GM19455 (cell line): ENCODE results near the gene STK32C.
"Not testable (repeated sequence)": the region's sequence is repeated elsewhere in the genome, so short reads cannot be mapped to it uniquely, and the experiment has no call there.

ENCODE experiments used
- ATAC-seq: cut with Tn5 transposase; IDR thresholded peaks from one replicate; pipeline ENCODE4 v1.9.1; 2021; ENCODE audit not compliant: unreplicated experiment

The STK32C gene

DNA sequence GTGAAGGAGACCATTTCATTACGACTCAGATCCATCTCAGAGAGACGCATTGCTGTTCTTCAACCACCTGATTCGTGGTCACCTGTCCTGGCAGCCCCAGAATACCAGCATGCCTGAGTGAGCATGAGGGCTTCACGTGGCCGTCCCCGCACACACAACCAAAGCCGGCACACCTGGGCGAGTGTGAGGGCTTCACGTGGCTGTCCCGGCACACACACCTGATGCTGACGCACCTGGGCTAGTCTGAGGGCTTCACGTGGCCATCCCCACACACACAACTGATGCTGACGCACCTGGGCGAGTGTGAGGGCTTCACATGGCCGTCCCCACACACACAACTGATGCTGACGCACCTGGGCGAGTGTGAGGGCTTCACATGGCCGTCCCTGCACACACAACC is 86.8 kb downstream of the STK32C start:
- not testable (repeated sequence) for ATAC-seq

DNA sequence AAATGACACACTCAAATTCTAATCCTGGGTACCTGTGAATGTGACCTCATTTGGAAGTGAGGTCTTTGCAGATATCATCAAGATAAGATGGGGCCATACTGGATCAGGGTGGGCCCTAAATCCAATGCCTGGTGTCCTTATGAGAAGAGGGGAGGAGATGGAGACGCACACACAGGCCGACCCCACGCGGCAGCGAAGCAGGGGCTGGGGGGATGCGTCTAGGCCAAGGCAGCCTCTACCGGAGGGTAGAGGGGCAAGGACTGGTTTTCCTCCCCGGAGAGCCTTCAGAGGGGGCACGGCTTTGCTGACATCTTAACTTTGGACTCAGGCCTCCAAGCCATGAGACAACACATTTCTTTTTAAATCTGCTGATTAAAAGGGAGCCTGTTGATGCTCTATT is 87.7 kb downstream of the STK32C start:
- no peak for ATAC-seq

- no peak for ATAC-seq
Measured at GRCh38 chr10:132219486-132219885, 88.3 kb downstream of the STK32C start.

DNA sequence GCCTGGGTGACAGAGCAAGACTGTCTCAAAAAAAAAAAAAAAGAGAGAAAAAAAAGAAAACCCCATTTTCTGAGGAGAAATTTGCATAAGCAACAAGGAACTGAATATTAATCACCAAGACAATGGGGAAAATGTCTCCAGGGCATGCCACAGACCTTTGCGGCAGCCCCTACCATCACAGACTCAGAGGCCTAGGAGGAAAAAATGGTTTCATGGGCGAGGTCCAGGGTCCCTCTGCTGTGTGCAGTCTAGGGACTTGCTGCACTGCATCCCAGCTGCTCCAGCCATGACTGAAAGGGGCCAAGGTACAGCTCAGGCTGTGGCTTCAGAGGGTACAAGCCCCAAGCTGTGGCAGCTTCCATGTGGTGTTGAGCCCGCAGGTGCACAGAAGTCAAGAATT is 91.3 kb downstream of the STK32C start:
- not testable (repeated sequence) for ATAC-seq

- ATAC-seq, result no peak
Measured at GRCh38 chr10:132213917-132214316, 93.8 kb downstream of the STK32C start.

DNA sequence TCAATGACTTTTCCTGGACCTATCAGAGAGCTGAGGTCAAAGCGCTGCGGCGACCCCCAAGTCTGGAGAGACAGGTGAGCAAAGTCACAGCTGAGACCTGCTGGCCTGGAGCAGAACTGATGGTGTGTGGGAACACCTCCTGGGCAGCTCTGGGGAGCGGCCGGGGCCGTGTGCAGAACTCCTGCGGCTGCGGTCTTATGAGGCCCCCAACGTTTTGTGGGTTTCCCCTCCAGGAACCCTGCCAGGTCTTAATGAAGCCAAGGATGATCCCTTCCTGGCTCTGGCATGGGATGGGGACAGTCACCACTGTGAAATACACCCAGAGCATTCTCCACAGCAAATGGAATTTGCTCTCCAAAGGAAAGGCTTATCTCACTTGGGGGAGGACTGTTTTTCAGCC is 94.9 kb downstream of the STK32C start:
- ATAC-seq, result no peak

GRCh38 chr10:132211246-132211645 is 96.5 kb downstream of the STK32C start:
- no peak for ATAC-seq

DNA sequence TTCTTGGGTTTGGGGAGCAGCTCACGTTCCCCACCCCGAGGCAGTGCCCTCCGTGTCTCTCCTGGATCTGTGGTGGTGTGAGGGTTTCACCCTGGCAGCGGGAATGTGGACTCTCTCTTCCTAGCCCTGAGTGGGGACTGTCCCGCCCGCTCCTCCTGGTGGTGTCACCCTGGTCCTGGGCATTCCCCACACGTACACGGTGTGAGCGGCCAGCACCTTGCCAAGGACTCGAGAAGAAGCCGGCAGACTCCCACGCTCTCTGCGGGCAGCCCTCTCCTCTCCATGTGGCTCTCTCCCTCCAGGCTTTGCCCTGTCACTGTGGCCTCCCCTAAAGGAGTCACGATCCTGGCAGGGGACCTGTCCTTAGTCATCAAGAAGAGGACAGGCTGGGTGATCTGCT is 97.0 kb downstream of the STK32C start:
- no peak for ATAC-seq

GRCh38 chr10:132209978-132210530 is 97.7 kb downstream of the STK32C start:
- no peak for ATAC-seq

- ATAC-seq, result no peak
Measured at GRCh38 chr10:132209130-132209529, 98.6 kb downstream of the STK32C start.

DNA sequence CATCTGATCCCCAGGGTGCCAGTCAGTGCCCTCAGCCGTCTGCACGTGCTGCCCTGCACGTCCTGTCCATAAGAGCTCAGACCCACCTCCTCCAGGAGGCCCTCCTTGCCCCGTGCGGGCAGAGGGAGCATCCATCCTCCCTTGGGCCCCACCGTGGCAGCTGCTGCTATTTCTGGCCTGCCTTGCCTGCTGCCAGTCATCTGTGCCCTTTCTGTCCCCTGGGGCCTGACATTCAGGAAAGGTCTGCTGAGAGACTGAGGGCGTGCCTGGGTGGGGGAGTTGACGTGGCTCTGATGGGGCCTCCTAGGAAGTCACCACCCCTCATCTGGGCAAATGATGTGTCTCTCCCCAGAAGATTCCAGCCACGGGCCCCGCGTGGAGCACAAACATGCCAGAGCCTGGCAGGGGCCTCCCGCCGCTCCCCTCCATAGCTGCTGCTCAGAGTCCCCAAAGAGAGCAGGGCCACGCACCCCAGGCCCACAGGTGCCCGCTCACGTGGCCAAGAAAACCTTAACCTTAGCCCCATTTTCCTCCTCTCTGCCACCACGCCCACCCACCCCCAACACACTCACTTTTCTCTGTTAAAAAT is 99.2 kb downstream of the STK32C start:
- ATAC-seq, result no peak

GRCh38 chr10:132207536-132208461 is 100.0 kb downstream of the STK32C start:
- ATAC-seq, result no peak

DNA sequence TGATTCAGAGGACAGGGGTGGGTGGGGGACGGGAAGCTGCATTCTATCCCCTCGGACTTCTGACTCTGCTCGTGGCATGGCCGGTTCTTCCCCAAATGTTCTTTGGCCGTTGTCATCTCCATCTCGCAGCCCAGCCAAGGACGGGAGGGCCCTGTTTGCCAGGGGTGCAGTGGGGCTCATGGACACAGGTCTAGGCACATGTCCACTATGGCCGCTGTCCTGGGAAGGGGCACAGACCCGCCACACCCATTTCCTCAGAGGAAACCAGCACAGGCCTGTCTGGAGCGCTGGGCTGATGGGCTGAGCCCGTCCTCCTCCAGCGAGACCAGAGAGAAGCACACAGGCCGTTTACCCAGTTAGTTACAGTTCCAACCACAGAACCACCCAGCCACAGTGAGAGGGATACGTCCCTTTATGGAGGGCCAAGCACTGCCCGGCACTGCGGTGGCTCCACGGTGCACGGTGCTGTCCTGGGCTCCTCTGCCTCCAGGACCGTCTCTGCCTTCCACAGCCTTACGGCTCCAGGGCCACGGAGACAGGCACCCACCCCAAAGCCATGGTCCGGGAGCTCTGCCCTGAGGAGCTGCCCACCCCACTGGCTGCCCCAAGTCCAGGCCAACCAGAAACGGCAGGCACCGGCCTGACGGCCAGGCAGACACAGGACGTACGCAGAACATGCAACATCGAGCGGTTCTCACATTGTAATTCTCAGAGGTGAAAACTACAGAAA is 100.8 kb downstream of the STK32C start:
- no peak for ATAC-seq

DNA sequence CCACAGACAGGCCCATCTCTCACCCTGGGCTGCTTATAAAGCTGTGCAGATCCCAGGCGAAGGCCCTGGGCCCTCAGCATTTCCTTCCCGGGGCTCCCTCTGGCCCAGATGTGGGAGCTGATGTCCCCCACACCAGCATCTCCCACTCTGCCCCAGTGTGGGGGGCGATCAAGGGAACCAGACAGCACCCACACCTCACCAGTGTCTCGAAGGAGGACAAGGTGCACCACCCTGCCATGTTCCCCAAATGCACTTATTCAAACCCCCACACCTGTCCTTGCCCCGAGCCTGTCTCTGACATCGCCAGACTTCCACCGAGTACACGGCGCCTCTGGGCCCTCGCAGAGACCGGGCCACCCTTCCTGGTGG is 101.4 kb downstream of the STK32C start:
- ATAC-seq, result no peak

DNA sequence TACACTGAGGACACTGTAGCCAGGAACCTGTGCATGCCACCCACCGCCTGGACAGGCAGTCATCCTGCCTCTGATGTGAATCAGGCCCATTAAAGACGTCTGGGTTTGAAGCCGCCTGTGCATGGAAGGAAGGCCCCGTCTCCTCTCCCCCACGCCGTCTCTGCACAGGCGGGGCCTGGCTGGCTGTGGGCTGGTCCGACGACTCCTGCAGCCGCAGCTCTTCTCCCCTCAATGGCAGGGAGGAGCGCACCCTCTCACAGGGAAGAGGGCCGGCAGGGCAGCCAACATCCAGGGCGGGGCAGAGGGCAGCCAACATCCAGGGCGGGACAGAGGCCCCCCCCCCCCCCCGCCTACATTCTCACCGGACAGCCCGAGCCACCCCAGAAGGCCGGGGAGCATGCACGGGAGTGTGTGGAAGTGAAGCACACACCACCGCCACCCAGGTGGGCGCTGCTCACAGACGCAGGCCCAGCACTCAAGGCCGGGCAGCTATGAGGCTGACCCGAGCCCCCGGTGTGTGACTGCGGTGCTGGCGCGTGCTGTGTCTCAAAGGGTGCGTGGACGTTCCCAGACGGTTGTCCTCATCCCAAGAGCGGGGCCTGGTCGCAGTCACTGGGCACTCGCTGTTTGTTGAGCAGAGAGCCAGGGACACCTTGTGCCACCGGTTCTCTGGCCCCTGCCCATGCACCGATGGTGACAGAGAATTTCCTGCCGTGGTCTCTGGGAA is 101.9 kb downstream of the STK32C start:
- no peak for ATAC-seq

DNA sequence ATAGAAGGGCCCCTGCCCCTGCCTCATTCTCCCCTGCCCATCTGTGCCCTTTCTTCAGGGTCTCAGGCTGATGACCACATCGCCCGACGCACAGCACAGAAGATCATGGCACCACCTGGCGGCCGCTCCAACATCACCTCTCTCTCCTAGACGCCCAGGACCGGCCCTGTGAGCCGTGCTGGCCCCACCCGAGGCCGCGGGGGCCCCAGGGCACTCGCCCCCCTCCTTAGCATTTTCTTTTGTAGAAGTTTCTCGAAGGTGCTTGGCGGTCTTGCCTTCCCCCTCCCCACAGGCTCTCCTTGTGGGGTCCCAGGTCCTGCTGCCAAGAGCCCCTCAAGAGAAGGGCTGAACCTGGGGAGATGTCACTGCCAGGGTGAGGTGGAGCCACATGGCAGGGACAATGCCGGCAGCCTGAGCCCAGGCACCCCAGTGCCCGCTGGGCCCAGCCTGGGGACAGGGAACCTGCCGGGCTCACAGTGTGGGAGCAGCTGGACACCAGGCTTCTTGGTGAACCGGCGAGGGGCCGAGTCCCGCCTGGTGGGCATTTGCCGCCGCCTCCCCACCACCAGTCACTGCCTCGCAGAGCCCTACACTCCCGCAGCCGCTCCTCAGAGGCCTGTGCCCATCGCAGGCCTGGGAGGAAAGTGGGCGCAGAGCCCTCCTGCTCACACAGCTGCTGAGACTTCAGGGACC is 102.8 kb downstream of the STK32C start:
- ATAC-seq, result no peak

- no peak for ATAC-seq
Measured at GRCh38 chr10:132204078-132204780, 103.5 kb downstream of the STK32C start.

DNA sequence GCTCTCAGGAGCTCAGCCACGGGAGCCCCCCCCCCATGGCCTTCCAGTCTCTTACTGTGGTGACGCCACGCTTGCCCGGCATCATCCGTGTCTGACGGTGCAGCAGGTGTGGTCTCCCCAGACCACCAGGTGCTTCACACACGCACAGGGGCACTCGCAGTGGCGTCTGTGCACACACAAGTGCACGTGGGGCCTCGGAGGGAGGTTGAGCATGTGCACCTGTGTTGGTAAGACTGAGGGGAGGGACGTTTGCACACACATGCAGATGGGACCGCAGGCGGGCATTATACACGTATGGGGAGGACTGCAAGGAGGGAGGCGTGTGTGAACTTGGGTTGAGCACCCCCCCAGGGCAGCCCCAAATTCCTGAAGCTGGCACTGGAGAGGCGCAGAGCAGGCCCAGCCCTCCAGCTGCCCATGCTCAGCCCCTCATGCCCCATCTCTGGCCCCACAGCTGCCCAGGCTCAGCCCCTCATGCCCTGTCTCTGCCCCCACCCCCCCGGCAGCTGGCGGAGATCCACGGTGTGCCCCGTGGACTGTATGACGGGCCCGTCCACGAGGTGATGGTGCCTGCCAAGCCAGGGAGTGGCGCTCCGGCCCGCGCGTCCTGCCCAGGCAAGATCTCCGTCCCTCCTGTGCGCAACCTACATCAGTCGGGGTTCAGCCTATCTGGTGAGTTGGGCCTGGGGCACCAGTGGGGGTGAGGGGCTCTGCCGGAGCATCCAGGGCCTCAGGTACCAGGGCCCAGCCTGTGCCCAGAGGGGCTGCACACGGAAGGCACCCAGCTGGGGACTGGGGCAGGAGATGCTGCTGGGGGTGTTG is 104.3 kb downstream of the STK32C start:
- ATAC-seq, result no peak
